CD4-positive, alpha-beta T cell treated with Interferon alpha-2 for 1 hour (primary cell): ENCODE results near the gene EFCAB6.

Experiments used
- DNase-seq, 2 donors: peaks; one replicate each; pipeline ENCODE4 v3.0.0-alpha.2; 2020 to 2022

EFCAB6 gene

GRCh38 chr22:43744700-43745410 lies 67.2 kb downstream of the EFCAB6 start:
- no peak for DNase-seq

GRCh38 chr22:43743929-43744643 lies 68.0 kb downstream of the EFCAB6 start:
- DNase-seq, result no peak

- DNase-seq, result no peak
Measured at GRCh38 chr22:43743131-43743530, 69.0 kb downstream of the EFCAB6 start.

- DNase-seq, result no peak
Measured at GRCh38 chr22:43742154-43742950, 69.8 kb downstream of the EFCAB6 start.

GRCh38 chr22:43740587-43741270 lies 71.4 kb downstream of the EFCAB6 start:
- DNase-seq, result no peak

- DNase-seq, result no peak
Measured at GRCh38 chr22:43739851-43740379, 72.2 kb downstream of the EFCAB6 start.

GRCh38 chr22:43737150-43737828 lies 74.8 kb downstream of the EFCAB6 start:
- DNase-seq, result no peak

GRCh38 chr22:43736651-43737050 lies 75.5 kb downstream of the EFCAB6 start:
- no peak for DNase-seq

- no peak for DNase-seq
Measured at GRCh38 chr22:43734370-43735150, 77.5 kb downstream of the EFCAB6 start.

GRCh38 chr22:43733138-43733537 lies 79.0 kb downstream of the EFCAB6 start:
- no peak for DNase-seq

GRCh38 chr22:43731988-43732387 lies 80.1 kb downstream of the EFCAB6 start:
- DNase-seq, result no peak

GRCh38 chr22:43726964-43727543 lies 85.1 kb downstream of the EFCAB6 start:
- no peak for DNase-seq

- DNase-seq, result no peak
Measured at GRCh38 chr22:43726322-43726721, 85.8 kb downstream of the EFCAB6 start.

GRCh38 chr22:43723816-43724215 lies 88.3 kb downstream of the EFCAB6 start:
- DNase-seq, result no peak

- DNase-seq, result no peak
Measured at GRCh38 chr22:43722444-43722843, 89.7 kb downstream of the EFCAB6 start.

GRCh38 chr22:43720716-43721115 lies 91.4 kb downstream of the EFCAB6 start:
- no peak for DNase-seq

GRCh38 chr22:43714104-43714503 lies 98.0 kb downstream of the EFCAB6 start:
- DNase-seq, result no peak

- DNase-seq, result no peak
Measured at GRCh38 chr22:43711681-43712080, 100.4 kb downstream of the EFCAB6 start.

GRCh38 chr22:43707648-43708047 lies 104.5 kb downstream of the EFCAB6 start:
- DNase-seq, result no peak

GRCh38 chr22:43706571-43707328 lies 105.4 kb downstream of the EFCAB6 start:
- no peak for DNase-seq
